ENCODE results near the gene FXYD5. TPM values are rescaled to one million over a fixed set of nuclear protein-coding genes. Genes with fewer than 3 reads are reported as not detected.

The FXYD5 gene
- total RNA-seq, 1 experiment from 2014 or later: 123 TPM

- Histone ChIP-seq H3K27ac (ENCODE audit: low read depth, low read length) (no peak overlapping the region), H3K4me1 (ENCODE audit: control insufficient read depth in 1 of 2, insufficient read depth in 2 of 2, low read length in 2 of 2) (peaks cover 9 to 46% of the 10 kb centered on the region in 2 experiments), H4K20me1 (ENCODE audit: insufficient read depth) (no peaks in the 10 kb centered on the region), H3K9ac (ENCODE audit: low read length) (no peak overlapping the region), H3K27me3 (ENCODE audit: insufficient read depth, low read length) (no peaks in the 10 kb centered on the region), H3K4me3 (replicated peaks in 1 of 2; ENCODE audit: low read depth in 1 of 2, low read length in 2 of 2) (no peak overlapping the region), H3K4me2 (ENCODE audit: low read length) (no peak overlapping the region), H3K9me3 (ENCODE audit: control insufficient read depth in 1 of 2, insufficient read depth in 1 of 2, low read depth in 1 of 2, low read length in 2 of 2) (peaks cover 0 to 2% of the 10 kb centered on the region in 2 experiments; a peak in 1 of 4 replicates), H3K36me3 (ENCODE audit: control insufficient read depth in 1 of 2, insufficient read depth in 2 of 2, low read length in 2 of 2) (peaks cover 13 to 54% of the 10 kb centered on the region in 2 experiments), H2AFZ (ENCODE audit: low read depth, low read length, poor library complexity, severe bottlenecking) (no peak overlapping the region), H3K79me2 (ENCODE audit: insufficient read depth, low read length) (peaks cover 30% of the 10 kb centered on the region; the same call in 1 of the 2 replicates), H3K9me2 (ENCODE audit: insufficient read depth) (no peaks in the 10 kb centered on the region)
- DNase-seq (ENCODE audit: low read depth, low spot score): no peak
- intact Hi-C loops (cut with micrococcal nuclease): no loop called here
- ATAC-seq: no peak
- no TSS peak for BruUV-seq (replicated peaks)
- POLR2A ChIA-PET: no interaction called here
- RAD21 ChIA-PET (ENCODE audit: low non-redundant PET in 1 of 2, low total read pairs in 2 of 2, uncharacterized antibody in 2 of 2, unreplicated experiment in 2 of 2): no interaction called here
- TF ChIP-seq SIN3A (IDR thresholded peaks at IDR 0.05; ENCODE audit: low read depth) (no peak), POLR2AphosphoS5 (IDR thresholded peaks at IDR 0.05; ENCODE audit: low read depth, low read length) (no peak), MAX (IDR thresholded peaks at IDR 0.05) (no peak), SP1 (IDR thresholded peaks at IDR 0.05; ENCODE audit: low read depth) (no peak), JUND (IDR thresholded peaks at IDR 0.05) (no peak), CBX3 (IDR thresholded peaks at IDR 0.05; ENCODE audit: low read depth) (no peak), POLR2A (IDR thresholded peaks at IDR 0.05; ENCODE audit: borderline replicate concordance, extremely low read depth, insufficient read depth, insufficient read length) (no peak), CTCF (IDR thresholded peaks at IDR 0.05 in 2 of 3, conservative IDR thresholded peaks at IDR 0.05 in 1 of 3; ENCODE audit: borderline replicate concordance in 1 of 3, insufficient read depth in 1 of 3, low read depth in 2 of 3, low read length in 2 of 3) (no peak), ELF1 (IDR thresholded peaks at IDR 0.05; ENCODE audit: borderline replicate concordance, low read depth) (no peak), EZH2phosphoT487 (IDR thresholded peaks at IDR 0.05; ENCODE audit: borderline replicate concordance) (no peak), CEBPB (IDR thresholded peaks at IDR 0.05; ENCODE audit: low read depth) (no peak), TCF7L2 (IDR thresholded peaks at IDR 0.05; ENCODE audit: borderline replicate concordance, extremely low read depth, insufficient read depth, insufficient read length) (no peak)
- CTCF ChIA-PET: no interaction called here
Observed at GRCh38 chr19:35157431-35157830, 2.9 kb downstream of the FXYD5 start.
